Esophagus muscularis mucosa (tissue), 3 donors: ENCODE results near the gene NSUN4.
"Not testable (repeated sequence)": the region's sequence is repeated elsewhere in the genome, so short reads cannot be mapped to it uniquely, and the experiment has no call there.

Source experiments
- POLR2AphosphoS5 ChIP-seq, 2 donors: sonication (generic); formaldehyde crosslinking; IDR thresholded peaks; one replicate each; pipeline ENCODE4 v1.6.1; 2017; ENCODE audit warnings: antibody characterized with exemption in 2 of 2
- TF ChIP-seq, protein P1 (sequence below), 3 experiments: fragments of 200-600 bp in 2 of 3; fragments of 450-650 bp in 1 of 3; sonication (generic) in 2 of 3; IDR thresholded peaks; one replicate each; pipeline ENCODE4 v1.5.1; 2017 to 2019; ENCODE audit warnings: antibody characterized with exemption in 3 of 3, mild to moderate bottlenecking in 2 of 3, moderate library complexity in 1 of 3

DNA sequence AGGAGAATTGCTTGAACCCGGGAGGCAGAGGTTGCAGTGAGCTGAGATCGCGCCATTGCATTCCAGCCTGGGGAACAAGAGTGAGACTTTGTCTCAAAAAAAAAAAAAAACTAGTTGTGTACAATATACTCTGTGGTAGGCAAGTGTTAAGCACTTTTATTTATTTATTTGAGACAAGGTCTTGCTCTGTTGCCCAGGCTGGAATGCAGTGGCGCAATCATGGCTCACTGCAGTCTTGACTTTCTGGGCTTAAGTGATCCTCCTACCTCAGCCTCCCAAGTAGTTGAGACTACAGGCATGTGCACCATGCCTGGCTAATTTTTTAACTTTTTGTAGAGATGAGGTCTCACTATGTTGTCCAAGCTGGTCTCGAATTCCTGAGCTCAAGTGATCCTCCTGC lies 15.3 kb downstream of the NSUN4 start:
- TF ChIP-seq, protein P1, sequence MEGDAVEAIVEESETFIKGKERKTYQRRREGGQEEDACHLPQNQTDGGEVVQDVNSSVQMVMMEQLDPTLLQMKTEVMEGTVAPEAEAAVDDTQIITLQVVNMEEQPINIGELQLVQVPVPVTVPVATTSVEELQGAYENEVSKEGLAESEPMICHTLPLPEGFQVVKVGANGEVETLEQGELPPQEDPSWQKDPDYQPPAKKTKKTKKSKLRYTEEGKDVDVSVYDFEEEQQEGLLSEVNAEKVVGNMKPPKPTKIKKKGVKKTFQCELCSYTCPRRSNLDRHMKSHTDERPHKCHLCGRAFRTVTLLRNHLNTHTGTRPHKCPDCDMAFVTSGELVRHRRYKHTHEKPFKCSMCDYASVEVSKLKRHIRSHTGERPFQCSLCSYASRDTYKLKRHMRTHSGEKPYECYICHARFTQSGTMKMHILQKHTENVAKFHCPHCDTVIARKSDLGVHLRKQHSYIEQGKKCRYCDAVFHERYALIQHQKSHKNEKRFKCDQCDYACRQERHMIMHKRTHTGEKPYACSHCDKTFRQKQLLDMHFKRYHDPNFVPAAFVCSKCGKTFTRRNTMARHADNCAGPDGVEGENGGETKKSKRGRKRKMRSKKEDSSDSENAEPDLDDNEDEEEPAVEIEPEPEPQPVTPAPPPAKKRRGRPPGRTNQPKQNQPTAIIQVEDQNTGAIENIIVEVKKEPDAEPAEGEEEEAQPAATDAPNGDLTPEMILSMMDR (IDR thresholded peaks at IDR 0.05): not testable (repeated sequence)
- TF ChIP-seq POLR2AphosphoS5 (IDR thresholded peaks at IDR 0.05): not testable (repeated sequence)
